Adrenal gland (tissue), 5 donors: ENCODE data around the gene PMVK.

Source experiments
- CTCF ChIP-seq, 6 experiments: fragments of 450-650 bp in 4 of 6; fragments of 200-600 bp in 2 of 6; sonication (generic) in 1 of 6; IDR thresholded peaks; 1 replicate in 5 of 6; 2 replicates in 1 of 6; pipeline versions ENCODE4 v1.5.1 to v1.8.0; 2016 to 2021; ENCODE audit warnings: antibody characterized with exemption in 6 of 6, mild to moderate bottlenecking in 2 of 6, moderate library complexity in 1 of 6
- POLR2A ChIP-seq, 2 donors: fragments of 450-650 bp; IDR thresholded peaks; one replicate each; pipeline ENCODE4 v1.6.1; 2017; ENCODE audit warnings: antibody characterized with exemption in 2 of 2, mild to moderate bottlenecking in 2 of 2, moderate library complexity in 1 of 2
- donor health status: DM: no; HTN: no; CAD: no.

GRCh38 chr1:154948079-154948478 is 11.6 kb upstream of the PMVK start:
- no peak for TF ChIP-seq CTCF (IDR thresholded peaks at IDR 0.05)
- no peak for TF ChIP-seq POLR2A (IDR thresholded peaks at IDR 0.05)
